WERI-Rb-1 (cell line): ENCODE measurements around the gene HPX.

Source experiments
- DNase-seq: peaks from one replicate; pipeline ENCODE4 v3.0.0-alpha.2; 2020
- H3K27ac ChIP-seq: fragments of 250-450 bp; sonication (Bioruptor Pico); 2 replicates; pipeline ENCODE4 v1.5.1; 2020; ENCODE audit warnings: mild to moderate bottlenecking, moderate library complexity
- H3K27me3 ChIP-seq: fragments of 250-450 bp; sonication (Bioruptor Pico); 2 replicates; pipeline ENCODE4 v1.5.1; 2021; ENCODE audit warnings: mild to moderate bottlenecking, low read depth, moderate library complexity; ENCODE audit not compliant: insufficient read depth, severe bottlenecking
- H3K36me3 ChIP-seq: fragments of 250-450 bp; sonication (Bioruptor Pico); 2 replicates; pipeline ENCODE4 v1.5.1; 2020; ENCODE audit warnings: mild to moderate bottlenecking, moderate library complexity
- H3K4me3 ChIP-seq: 2 replicates; pipeline ENCODE4 v1.5.1; 2011; ENCODE audit warnings: low read depth, mild to moderate bottlenecking, control low read depth, low read length
- H3K9me3 ChIP-seq: fragments of 250-450 bp; sonication (Bioruptor Pico); 2 replicates; pipeline ENCODE4 v1.5.1; 2021; ENCODE audit warnings: mild to moderate bottlenecking, moderate library complexity; ENCODE audit not compliant: severe bottlenecking
- TF ChIP-seq, protein P1 (sequence below): IDR thresholded peaks from 2 replicates; pipeline ENCODE4 v1.5.1; 2011; ENCODE audit warnings: low read depth, mild to moderate bottlenecking, control low read depth, inconsistent platforms, low read length

Gene HPX

DNA sequence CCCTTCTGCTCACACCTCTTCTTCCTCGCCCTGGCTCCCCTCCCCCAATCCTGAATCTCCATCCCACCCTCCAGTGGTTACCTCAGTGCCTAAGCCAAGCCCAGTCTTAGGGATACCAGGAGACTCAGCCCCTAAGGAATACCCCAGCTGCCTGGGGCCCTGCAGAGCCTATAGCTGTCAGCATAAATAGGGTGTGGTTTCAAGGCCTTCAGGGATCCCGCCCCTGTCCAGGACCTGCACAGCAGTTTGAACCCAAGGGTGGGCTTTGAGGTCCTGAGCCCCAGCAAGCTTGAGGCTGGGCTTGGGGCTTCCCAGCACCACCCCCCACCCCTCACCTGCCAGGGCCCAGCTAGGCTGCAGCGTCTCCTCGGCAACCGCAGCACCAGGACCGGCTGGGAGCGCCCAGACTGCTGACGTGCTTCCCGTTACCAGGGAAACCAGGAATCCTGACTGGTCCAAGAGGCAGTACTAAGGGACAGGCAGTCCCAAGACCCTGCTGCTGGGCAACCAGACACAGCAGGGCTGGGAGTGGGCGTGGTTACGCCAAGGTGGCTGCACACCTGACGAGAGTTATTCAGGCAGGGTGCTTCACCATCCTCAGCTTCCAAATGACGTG is 35.6 kb downstream of the HPX start:
- no peak for DNase-seq
- H3K27me3 ChIP-seq: no peaks in the 10 kb centered on the region
- H3K9me3 ChIP-seq: no peaks in the 10 kb centered on the region
- no peak overlapping the region for H3K27ac ChIP-seq
- peaks cover 9% of the 10 kb centered on the region for H3K36me3 ChIP-seq
- TF ChIP-seq, protein P1, sequence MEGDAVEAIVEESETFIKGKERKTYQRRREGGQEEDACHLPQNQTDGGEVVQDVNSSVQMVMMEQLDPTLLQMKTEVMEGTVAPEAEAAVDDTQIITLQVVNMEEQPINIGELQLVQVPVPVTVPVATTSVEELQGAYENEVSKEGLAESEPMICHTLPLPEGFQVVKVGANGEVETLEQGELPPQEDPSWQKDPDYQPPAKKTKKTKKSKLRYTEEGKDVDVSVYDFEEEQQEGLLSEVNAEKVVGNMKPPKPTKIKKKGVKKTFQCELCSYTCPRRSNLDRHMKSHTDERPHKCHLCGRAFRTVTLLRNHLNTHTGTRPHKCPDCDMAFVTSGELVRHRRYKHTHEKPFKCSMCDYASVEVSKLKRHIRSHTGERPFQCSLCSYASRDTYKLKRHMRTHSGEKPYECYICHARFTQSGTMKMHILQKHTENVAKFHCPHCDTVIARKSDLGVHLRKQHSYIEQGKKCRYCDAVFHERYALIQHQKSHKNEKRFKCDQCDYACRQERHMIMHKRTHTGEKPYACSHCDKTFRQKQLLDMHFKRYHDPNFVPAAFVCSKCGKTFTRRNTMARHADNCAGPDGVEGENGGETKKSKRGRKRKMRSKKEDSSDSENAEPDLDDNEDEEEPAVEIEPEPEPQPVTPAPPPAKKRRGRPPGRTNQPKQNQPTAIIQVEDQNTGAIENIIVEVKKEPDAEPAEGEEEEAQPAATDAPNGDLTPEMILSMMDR: no peak
- H3K4me3 ChIP-seq: no peak overlapping the region

DNA sequence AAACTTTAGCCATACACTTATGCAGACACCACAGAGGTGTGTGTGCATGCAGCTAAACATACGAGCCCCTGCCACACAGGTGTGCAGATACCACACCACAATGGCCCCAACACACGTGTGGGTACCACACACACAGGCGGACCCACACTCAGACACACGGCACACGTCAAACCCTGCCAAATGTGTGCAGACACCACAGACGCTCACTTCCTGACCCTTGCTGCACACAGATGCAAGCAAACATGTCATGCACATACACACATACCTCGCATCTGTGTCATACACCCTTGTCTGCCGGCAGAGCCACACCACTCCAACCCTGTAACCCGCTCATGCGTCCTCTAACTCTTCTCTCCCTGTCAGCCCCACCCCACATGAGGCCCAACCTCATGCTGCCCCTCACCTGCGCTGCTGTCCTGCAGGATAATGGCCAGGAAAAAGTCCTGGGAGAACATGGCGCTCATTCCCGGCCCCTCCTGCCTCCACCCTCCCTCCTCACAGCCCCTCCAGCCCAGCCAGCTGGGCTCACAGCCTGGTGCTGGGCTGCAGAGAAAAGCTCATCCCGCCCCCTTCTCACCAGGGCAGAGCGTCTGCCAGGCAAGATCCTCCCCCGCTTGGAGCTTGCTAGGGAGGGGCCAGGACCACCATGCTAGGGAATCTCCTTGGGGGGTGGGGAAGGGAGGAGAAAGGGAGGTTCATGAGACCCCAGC is 36.3 kb downstream of the HPX start:
- Histone ChIP-seq H3K4me3 (no peak overlapping the region), H3K9me3 (no peaks in the 10 kb centered on the region), H3K36me3 (peaks cover 8% of the 10 kb centered on the region), H3K27ac (no peak overlapping the region), H3K27me3 (no peaks in the 10 kb centered on the region)
- TF ChIP-seq, protein P1: no peak
- DNase-seq: no peak

DNA sequence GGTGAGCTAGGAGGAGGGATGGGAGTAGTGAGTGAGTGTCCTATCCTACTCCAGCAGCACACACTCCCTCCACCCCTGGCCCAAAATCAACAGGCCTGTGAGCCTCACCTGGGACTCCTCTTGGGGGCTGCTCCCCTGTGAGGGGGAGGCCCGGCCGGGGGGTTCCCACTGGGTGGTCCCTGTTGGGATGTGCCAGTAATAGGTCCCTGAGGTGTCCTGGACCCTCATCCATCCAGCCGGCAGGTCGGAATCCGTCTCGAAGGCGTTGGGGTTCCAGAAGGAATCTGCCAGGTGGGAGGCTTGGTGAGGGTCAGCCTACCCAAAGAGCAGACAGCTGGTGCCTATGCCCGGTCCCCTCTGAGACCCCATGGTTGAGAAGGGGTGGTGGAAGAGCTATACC is 37.2 kb downstream of the HPX start:
- H3K27me3 ChIP-seq: no peaks in the 10 kb centered on the region
- H3K27ac ChIP-seq: no peak overlapping the region
- H3K36me3 ChIP-seq: peaks cover 8% of the 10 kb centered on the region
- H3K4me3 ChIP-seq: no peak overlapping the region
- H3K9me3 ChIP-seq: no peaks in the 10 kb centered on the region
- no peak for DNase-seq
- TF ChIP-seq, protein P1: no peak

DNA sequence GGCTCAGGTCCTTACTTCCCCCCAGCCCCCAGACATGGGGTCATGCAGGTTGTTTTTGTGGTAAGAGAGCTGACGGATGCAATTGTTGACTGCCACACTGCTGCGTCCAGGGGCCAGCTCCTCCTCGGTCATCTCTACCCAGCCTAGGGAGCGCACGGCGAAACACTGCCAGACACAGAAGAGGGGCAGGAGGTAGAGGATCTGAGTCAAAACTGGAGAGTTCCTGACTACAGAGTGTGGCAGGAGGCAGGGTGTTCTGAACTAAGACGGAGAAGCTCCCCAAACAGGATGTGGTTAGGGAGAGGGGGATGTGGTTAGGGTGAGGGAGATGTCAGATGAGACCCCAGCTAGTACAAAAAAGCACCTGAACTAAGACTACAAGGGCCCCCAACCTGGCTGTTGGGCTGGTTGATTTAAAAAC is 38.2 kb downstream of the HPX start:
- Histone ChIP-seq H3K4me3 (no peak overlapping the region), H3K27ac (no peak overlapping the region)
- DNase-seq: no peak

DNA sequence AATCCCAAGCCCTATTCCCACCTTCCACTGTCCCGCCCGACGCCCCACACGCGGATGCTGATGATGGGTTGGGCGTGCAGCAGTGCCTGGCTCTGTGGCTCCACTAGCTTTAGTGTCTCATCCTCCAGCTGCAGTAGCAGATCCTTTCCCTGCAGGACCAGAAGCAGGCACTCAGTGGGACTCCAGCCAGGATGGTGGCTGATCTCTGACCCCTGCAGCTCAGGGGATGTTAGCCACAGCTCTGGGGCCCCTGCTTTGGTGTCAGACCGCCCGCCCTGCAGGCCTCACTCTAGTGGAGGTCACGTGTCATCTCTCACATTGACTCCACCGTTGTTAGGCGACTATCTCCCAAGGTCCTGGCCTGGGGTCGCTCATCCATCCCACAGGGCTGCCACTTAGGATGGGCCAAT is 38.7 kb downstream of the HPX start:
- DNase-seq: no peak
- no peaks in the 10 kb centered on the region for H3K27me3 ChIP-seq
- peaks cover 10% of the 10 kb centered on the region for H3K36me3 ChIP-seq
- no peaks in the 10 kb centered on the region for H3K9me3 ChIP-seq
- H3K4me3 ChIP-seq: no peak overlapping the region
- TF ChIP-seq, protein P1: no peak
- no peak overlapping the region for H3K27ac ChIP-seq

More for the DNA sequence above, 38.2 kb downstream of the HPX start:
- Histone ChIP-seq H3K27me3 (no peaks in the 10 kb centered on the region), H3K36me3 (peaks cover 10% of the 10 kb centered on the region), H3K9me3 (no peaks in the 10 kb centered on the region)
- TF ChIP-seq, protein P1: no peak

DNA sequence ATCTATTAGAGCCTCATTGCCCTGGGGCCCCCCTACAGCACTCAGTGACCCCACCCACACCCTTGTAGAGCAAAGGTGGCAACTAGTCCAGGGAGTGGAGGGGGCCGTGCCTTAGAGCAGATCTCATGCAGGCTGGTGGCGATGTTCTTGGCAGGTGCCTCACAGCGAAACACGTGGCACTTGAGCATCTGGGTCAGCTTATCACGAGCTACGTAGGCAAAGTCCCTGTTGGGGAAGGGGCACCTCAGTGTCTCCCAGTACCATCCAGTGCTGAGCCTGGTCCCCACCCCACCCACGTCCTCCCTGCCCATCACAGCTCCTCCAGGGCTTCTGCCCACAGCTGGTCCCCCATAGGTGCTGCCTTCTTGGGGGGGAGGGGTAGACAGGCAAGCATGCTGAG is 39.3 kb downstream of the HPX start:
- H3K27me3 ChIP-seq: no peaks in the 10 kb centered on the region
- H3K9me3 ChIP-seq: no peaks in the 10 kb centered on the region
- no peak for DNase-seq
- H3K27ac ChIP-seq: no peak overlapping the region
- no peak overlapping the region for H3K4me3 ChIP-seq
- H3K36me3 ChIP-seq: peaks cover 10% of the 10 kb centered on the region
- TF ChIP-seq, protein P1: no peak
